GM21367 (cell line): ENCODE data around the gene PRKCZ.

Experiments
- ATAC-seq: cut with Tn5 transposase; IDR thresholded peaks from one replicate; pipeline ENCODE4 v1.9.1; 2021; ENCODE audit not compliant: unreplicated experiment

Gene PRKCZ

GRCh38 chr1:2174348-2175054 lies 124.3 kb downstream of the PRKCZ start:
- no peak for ATAC-seq

- ATAC-seq = no peak
Observed at GRCh38 chr1:2175055-2175414, 124.8 kb downstream of the PRKCZ start.

- ATAC-seq = no peak
Observed at GRCh38 chr1:2175681-2176454, 125.7 kb downstream of the PRKCZ start.

- no peak for ATAC-seq
Observed at GRCh38 chr1:2176615-2177014, 126.4 kb downstream of the PRKCZ start.

GRCh38 chr1:2177541-2177940 lies 127.3 kb downstream of the PRKCZ start:
- no peak for ATAC-seq

- no peak for ATAC-seq
Observed at GRCh38 chr1:2177946-2178538, 127.8 kb downstream of the PRKCZ start.

GRCh38 chr1:2178875-2179274 lies 128.7 kb downstream of the PRKCZ start:
- no peak for ATAC-seq

GRCh38 chr1:2179283-2180013 lies 129.2 kb downstream of the PRKCZ start:
- no peak for ATAC-seq

GRCh38 chr1:2180297-2181245 lies 130.4 kb downstream of the PRKCZ start:
- no peak for ATAC-seq

- no peak for ATAC-seq
Observed at GRCh38 chr1:2181271-2181670, 131.1 kb downstream of the PRKCZ start.

- no peak for ATAC-seq
Observed at GRCh38 chr1:2181752-2182151, 131.5 kb downstream of the PRKCZ start.

GRCh38 chr1:2182376-2182775 lies 132.2 kb downstream of the PRKCZ start:
- ATAC-seq = no peak

- ATAC-seq = no peak
Observed at GRCh38 chr1:2183937-2184334, 133.7 kb downstream of the PRKCZ start.

GRCh38 chr1:2184531-2184930 lies 134.3 kb downstream of the PRKCZ start:
- ATAC-seq = no peak

GRCh38 chr1:2184934-2185333 lies 134.7 kb downstream of the PRKCZ start:
- ATAC-seq = no peak

- ATAC-seq = no peak
Observed at GRCh38 chr1:2185880-2186855, 136.0 kb downstream of the PRKCZ start.

- ATAC-seq = no peak
Observed at GRCh38 chr1:2186901-2187300, 136.7 kb downstream of the PRKCZ start.

GRCh38 chr1:2187619-2188018 lies 137.4 kb downstream of the PRKCZ start:
- ATAC-seq = no peak

- no peak for ATAC-seq
Observed at GRCh38 chr1:2188336-2188735, 138.1 kb downstream of the PRKCZ start.
